Erythroblast (primary cell): ENCODE data around the gene GPI.

ENCODE experiments used
- GATA1 ChIP-seq: IDR thresholded peaks from 2 replicates; pipeline ENCODE4 v1.6.1; 2011; ENCODE audit warnings: low read depth, mild to moderate bottlenecking, control low read depth, low read length, moderate library complexity
- POLR2A ChIP-seq: IDR thresholded peaks from 2 replicates; pipeline ENCODE4 v1.6.1; 2011; ENCODE audit warnings: mild to moderate bottlenecking, low read length

- TF ChIP-seq POLR2A (no peak), GATA1 (no peak)
Measured at GRCh38 chr19:34370117-34370516, 5.1 kb downstream of the GPI start.
